Endometrial microvascular endothelial cells (primary cell): ENCODE results near the gene ZFAND2A. TPM values are rescaled to one million over a fixed set of nuclear protein-coding genes. Genes with fewer than 3 reads are reported as not detected.

ENCODE experiments used
- total RNA-seq: library from RNA; depleted of rRNA; stranded (reverse); fragments of >200 nt; gene quantifications from one replicate; pipeline ENCODE4 v1.2.3, GENCODE V29; 2015; ENCODE audit errors: inconsistent ontology term

ZFAND2A gene
- total RNA-seq, 1 donor from 2014 or later = 37.4 TPM

Other genes with a start within 250 kb of the ZFAND2A start
- 6.4 TPM for gene ADAP1, start 205.5 kb downstream of the ZFAND2A start, total RNA-seq
- gene COX19, start 184.6 kb downstream of the ZFAND2A start, total RNA-seq = 5.6 TPM
- gene CYP2W1, start 177.0 kb downstream of the ZFAND2A start, total RNA-seq = not detected
- 5.2 TPM for gene GPR146, start 115.7 kb downstream of the ZFAND2A start, total RNA-seq
- gene GPER1, start 72.1 kb downstream of the ZFAND2A start, total RNA-seq = 0.28 TPM
- not detected for gene UNCX, start 72.7 kb upstream of the ZFAND2A start, total RNA-seq